Sigmoid colon (tissue), 7 donors: Measurements from ENCODE around the gene XIAP. TPM values are rescaled to one million over a fixed set of nuclear protein-coding genes. Genes with fewer than 3 reads are reported as not detected.

ENCODE experiments used
- DNase-seq: peaks from one replicate; pipeline ENCODE4 v3.0.0-alpha.2; 2019
- H3K27ac ChIP-seq, 4 donors: fragments of 200-600 bp; sonication (generic); one replicate each; pipeline ENCODE4 v1.5.1; 2016 to 2019; ENCODE audit warnings: mild to moderate bottlenecking in 1 of 4
- H3K27me3 ChIP-seq, 3 donors: fragments of 200-600 bp; sonication (generic); one replicate each; pipeline ENCODE4 v1.5.1; 2019; ENCODE audit warnings: mild to moderate bottlenecking in 1 of 3
- H3K36me3 ChIP-seq, 4 donors: fragments of 200-600 bp; sonication (generic); one replicate each; pipeline ENCODE4 v1.5.1; 2016 to 2019
- H3K4me1 ChIP-seq, 4 donors: fragments of 200-600 bp; sonication (generic); one replicate each; pipeline ENCODE4 v1.5.1; 2017 to 2019
- H3K4me3 ChIP-seq, 4 donors: fragments of 200-600 bp; sonication (generic); one replicate each; pipeline ENCODE4 v1.5.1; 2017 to 2019; ENCODE audit warnings: mild to moderate bottlenecking in 2 of 4, moderate library complexity in 1 of 4
- H3K9me3 ChIP-seq, 4 donors: fragments of 200-600 bp in 3 of 4; sonication (generic) in 3 of 4; one replicate each; pipeline versions ENCODE4 v1.5.1 to v1.6.1; 2013 to 2019
- EP300 ChIP-seq, 4 donors: sonication (generic); formaldehyde crosslinking; IDR thresholded peaks; one replicate each; pipeline ENCODE4 v1.6.1; 2017; ENCODE audit warnings: antibody characterized with exemption in 4 of 4
- POLR2A ChIP-seq, 2 donors: fragments of 450-650 bp; IDR thresholded peaks; one replicate each; pipeline ENCODE4 v1.6.1; 2016; ENCODE audit warnings: antibody characterized with exemption in 2 of 2, mild to moderate bottlenecking in 2 of 2, moderate library complexity in 2 of 2
- POLR2AphosphoS5 ChIP-seq, 4 donors: sonication (generic); formaldehyde crosslinking; IDR thresholded peaks; one replicate each; pipeline ENCODE4 v1.6.1; 2017; ENCODE audit warnings: antibody characterized with exemption in 4 of 4
- WGBS, 2 donors: extraction: QIAGEN DNeasy Blood & Tissue Kit; methylation state at CpG; one replicate each; pipeline ENCODE4 v1.1.7; 2013; 5-methylcytosine and 5-hydroxymethylcytosine counted together
- intact Hi-C: fragments of 100-400 bp; cut with DNase I; formaldehyde crosslinking; loops from one replicate; pipeline ENCODE4 v1.15.1; 2023
- polyA plus RNA-seq, 3 donors: library from polyadenylated mRNA; stranded (reverse); fragments of 200-250 nt; gene quantifications; one replicate each; pipeline ENCODE4 v1.2.3, GENCODE V29; 2013
- small RNA-seq, 3 donors: library from RNA; depleted of rRNA; stranded (forward); fragments of <200 nt; gene quantifications; one replicate each; pipeline ENCODE3, GENCODE V24; 2016
- total RNA-seq, 4 donors: library from RNA; depleted of rRNA; stranded (reverse); fragments of >200 nt; gene quantifications; one replicate each; pipeline ENCODE4 v1.1.0, GENCODE V29; 2016
- TF ChIP-seq, protein P1 (sequence below), 4 experiments: fragments of 450-650 bp in 3 of 4; fragments of 200-600 bp in 1 of 4; IDR thresholded peaks; one replicate each; pipeline ENCODE4 v1.5.1; 2016 to 2019; ENCODE audit warnings: antibody characterized with exemption in 4 of 4, mild to moderate bottlenecking in 3 of 4, moderate library complexity in 2 of 4
- donor health status: healthy with polysubstance abuse.
- donor health status: Bipolar disorder and iron deficiency.
- donor health status: healthy.

XIAP gene
- total and polyA plus RNA-seq, 7 donors: 19.2 to 42.1 (median 28.3) TPM

DNA sequence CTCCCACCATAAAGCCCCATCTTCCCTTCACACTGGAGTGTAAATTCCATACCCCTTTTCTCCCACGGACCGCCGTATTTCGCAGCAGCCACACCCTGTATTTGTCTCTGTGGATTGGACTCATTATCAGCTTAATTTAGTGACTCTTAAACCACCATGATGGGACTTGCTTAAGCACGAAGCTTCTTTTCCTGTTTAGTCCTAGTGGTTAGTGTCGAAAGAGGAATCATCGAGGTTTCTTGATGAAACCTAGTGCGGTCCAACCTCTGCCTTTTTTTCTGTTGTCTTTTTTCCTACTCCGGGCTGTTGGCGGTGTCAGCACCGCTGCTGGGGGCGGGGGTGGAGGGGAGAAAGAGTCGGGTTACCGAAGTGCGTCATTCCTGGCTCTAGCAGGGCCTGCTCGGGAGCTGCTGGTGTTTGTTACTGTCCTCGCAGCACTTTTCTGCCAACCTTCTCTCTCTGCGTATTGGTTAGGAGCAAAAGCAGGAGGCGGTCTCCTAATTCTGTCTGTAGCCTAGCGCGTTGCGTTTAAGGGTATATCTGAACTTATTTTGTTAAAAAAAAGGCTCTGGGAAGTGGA is 103.0 kb downstream of the XIAP start:
- Histone ChIP-seq H3K4me1 (peaks cover 0 to 21% (median 12%) of the 10 kb centered on the region in 4 donors), H3K9me3 (no peaks in the 10 kb centered on the region), H3K4me3 (peak overlapping the region; percentile 70 to 80 (median 79)), H3K27ac (peak overlapping the region; percentile 94 to 99 (median 97)), H3K27me3 (no peaks in the 10 kb centered on the region), H3K36me3 (no peaks in the 10 kb centered on the region)
- peak; percentile 97 for DNase-seq
- WGBS, 2 donors: 0 to 1% methylated on average over 22 of the region's 22 CpGs
- intact Hi-C loops: loop anchor here (5.0 kb wide), 1 partner anchor 54 kb away; no protein-coding TSS in a partner anchor
- TF ChIP-seq POLR2A (IDR thresholded peaks at IDR 0.05): peak; percentile 74 to 76
- peak in 2 of 4 donors; percentile 52 to 55 for TF ChIP-seq EP300 (IDR thresholded peaks at IDR 0.05)
- peak; percentile 71 to 85 (median 82) for TF ChIP-seq POLR2AphosphoS5 (IDR thresholded peaks at IDR 0.05)
- TF ChIP-seq, protein P1, sequence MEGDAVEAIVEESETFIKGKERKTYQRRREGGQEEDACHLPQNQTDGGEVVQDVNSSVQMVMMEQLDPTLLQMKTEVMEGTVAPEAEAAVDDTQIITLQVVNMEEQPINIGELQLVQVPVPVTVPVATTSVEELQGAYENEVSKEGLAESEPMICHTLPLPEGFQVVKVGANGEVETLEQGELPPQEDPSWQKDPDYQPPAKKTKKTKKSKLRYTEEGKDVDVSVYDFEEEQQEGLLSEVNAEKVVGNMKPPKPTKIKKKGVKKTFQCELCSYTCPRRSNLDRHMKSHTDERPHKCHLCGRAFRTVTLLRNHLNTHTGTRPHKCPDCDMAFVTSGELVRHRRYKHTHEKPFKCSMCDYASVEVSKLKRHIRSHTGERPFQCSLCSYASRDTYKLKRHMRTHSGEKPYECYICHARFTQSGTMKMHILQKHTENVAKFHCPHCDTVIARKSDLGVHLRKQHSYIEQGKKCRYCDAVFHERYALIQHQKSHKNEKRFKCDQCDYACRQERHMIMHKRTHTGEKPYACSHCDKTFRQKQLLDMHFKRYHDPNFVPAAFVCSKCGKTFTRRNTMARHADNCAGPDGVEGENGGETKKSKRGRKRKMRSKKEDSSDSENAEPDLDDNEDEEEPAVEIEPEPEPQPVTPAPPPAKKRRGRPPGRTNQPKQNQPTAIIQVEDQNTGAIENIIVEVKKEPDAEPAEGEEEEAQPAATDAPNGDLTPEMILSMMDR (IDR thresholded peaks at IDR 0.05): no peak

Small RNA genes within 50 kb of the gene (small RNA-seq; reads per million reads assigned to genes)
- gene RF00019 (0 reads per million in 3 donors), gene RN7SL190P (0 reads per million in 3 donors), gene RNU6-122P (0 reads per million in 3 donors)

Other genes with a start within 250 kb of the XIAP start
- gene THOC2, start 127.0 kb upstream of the XIAP start, total RNA-seq: 100 to 1,000 TPM in 2 of 4 donors, 10 to 100 TPM in 2; 85.6 to 126 (median 102) TPM
- gene THOC2, start 127.0 kb upstream of the XIAP start, polyA plus RNA-seq: 10 to 100 TPM; 17.4 to 36.8 (median 32.4) TPM
- 100 to 1,000 TPM in 1 of 4 donors, 10 to 100 TPM in 3; 60.1 to 117 (median 88.4) TPM for gene STAG2, start 101.7 kb downstream of the XIAP start, total RNA-seq
- gene STAG2, start 101.7 kb downstream of the XIAP start, polyA plus RNA-seq: 10 to 100 TPM; 21.6 to 29.9 (median 26.6) TPM